ENCODE results near the gene HAO1.

The HAO1 gene

GRCh38 chr20:7859356-7859802 is 80.9 kb downstream of the HAO1 start:
- TF ChIP-seq, protein P1, sequence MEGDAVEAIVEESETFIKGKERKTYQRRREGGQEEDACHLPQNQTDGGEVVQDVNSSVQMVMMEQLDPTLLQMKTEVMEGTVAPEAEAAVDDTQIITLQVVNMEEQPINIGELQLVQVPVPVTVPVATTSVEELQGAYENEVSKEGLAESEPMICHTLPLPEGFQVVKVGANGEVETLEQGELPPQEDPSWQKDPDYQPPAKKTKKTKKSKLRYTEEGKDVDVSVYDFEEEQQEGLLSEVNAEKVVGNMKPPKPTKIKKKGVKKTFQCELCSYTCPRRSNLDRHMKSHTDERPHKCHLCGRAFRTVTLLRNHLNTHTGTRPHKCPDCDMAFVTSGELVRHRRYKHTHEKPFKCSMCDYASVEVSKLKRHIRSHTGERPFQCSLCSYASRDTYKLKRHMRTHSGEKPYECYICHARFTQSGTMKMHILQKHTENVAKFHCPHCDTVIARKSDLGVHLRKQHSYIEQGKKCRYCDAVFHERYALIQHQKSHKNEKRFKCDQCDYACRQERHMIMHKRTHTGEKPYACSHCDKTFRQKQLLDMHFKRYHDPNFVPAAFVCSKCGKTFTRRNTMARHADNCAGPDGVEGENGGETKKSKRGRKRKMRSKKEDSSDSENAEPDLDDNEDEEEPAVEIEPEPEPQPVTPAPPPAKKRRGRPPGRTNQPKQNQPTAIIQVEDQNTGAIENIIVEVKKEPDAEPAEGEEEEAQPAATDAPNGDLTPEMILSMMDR (IDR thresholded peaks at IDR 0.05; ENCODE audit: low read depth, low read length): peak; percentile 40; the same call in 1 of the 2 replicates
- H3K4me3 ChIP-seq (ENCODE audit: low read depth, low read length): no peak overlapping the region

DNA sequence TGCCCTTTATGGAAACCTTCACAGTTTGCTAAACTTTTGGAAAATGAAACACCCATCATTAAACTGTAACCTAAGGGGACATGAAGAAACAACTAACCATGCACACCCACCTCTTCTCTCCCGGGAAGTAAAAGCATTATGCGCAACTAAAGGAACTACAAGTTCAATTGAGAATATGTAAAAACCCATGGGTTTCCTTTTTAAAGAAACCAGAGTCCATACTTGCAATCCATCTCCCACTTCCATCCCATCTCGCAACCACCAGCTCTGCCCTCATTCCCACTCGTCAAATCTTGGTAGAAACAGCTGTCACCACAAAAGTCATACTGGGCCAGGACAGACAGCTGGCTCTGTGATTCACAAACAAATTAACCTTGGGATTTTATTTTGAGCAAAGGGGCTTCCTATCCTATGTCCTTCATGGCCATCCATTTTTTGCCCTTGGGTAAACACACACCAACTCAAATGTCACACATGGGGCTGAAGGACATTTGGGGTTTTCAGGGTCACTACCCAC is 81.5 kb downstream of the HAO1 start:
- TF ChIP-seq, protein P1 (IDR thresholded peaks at IDR 0.05; ENCODE audit: low read depth, low read length): no peak
- H3K4me3 ChIP-seq (ENCODE audit: low read depth, low read length): no peak overlapping the region

GRCh38 chr20:7856756-7857155 is 83.5 kb downstream of the HAO1 start:
- no peak overlapping the region for H3K4me3 ChIP-seq (ENCODE audit: low read depth, low read length)
- TF ChIP-seq, protein P1 (IDR thresholded peaks at IDR 0.05; ENCODE audit: low read depth, low read length): no peak

DNA sequence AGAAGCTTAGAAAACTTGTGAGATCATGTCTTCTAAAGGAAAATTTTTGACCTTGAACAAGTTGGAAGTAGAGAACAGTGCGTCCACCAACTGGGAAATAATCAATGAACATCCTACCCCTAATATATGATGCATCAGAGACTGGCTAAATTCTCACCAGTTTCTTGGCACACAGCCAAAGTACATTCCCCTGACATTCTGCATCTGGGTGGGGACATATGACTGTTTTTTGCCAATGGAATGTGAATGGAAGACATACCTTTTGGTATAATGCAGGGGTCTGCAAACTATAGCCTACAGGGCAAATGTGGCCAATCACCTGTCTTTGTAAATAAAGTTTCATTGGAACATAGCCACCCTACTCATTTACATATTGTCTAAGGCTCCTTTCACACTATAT is 84.7 kb downstream of the HAO1 start:
- H3K4me3 ChIP-seq (ENCODE audit: low read depth, low read length): no peak overlapping the region
- TF ChIP-seq, protein P1 (IDR thresholded peaks at IDR 0.05; ENCODE audit: low read depth, low read length): no peak

DNA sequence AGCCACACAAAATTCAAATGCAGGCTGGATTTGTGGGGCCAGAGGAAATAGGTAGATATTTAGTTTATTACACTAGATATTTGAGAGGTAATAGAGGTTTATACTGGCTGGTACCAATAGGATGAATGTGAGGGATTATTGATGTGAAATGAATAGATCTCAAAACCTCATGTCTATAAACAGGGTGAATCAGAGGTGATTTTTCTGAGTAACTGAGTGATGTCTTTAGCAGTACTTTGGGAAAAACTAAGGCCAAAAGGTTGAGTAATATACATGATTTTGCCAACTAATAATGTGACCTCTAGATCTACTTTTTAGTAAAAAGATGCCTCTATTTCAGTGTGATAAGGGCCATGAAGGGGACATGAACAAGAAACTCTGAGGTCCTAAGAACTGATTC is 86.8 kb downstream of the HAO1 start:
- no peak overlapping the region for H3K4me3 ChIP-seq (ENCODE audit: low read depth, low read length)
- TF ChIP-seq, protein P1 (IDR thresholded peaks at IDR 0.05; ENCODE audit: low read depth, low read length): no peak

- TF ChIP-seq, protein P1 (IDR thresholded peaks at IDR 0.05; ENCODE audit: low read depth, low read length): no peak
- no peak overlapping the region for H3K4me3 ChIP-seq (ENCODE audit: low read depth, low read length)
These were observed 89.3 kb downstream of the HAO1 start for GRCh38 chr20:7850775-7851490.

DNA sequence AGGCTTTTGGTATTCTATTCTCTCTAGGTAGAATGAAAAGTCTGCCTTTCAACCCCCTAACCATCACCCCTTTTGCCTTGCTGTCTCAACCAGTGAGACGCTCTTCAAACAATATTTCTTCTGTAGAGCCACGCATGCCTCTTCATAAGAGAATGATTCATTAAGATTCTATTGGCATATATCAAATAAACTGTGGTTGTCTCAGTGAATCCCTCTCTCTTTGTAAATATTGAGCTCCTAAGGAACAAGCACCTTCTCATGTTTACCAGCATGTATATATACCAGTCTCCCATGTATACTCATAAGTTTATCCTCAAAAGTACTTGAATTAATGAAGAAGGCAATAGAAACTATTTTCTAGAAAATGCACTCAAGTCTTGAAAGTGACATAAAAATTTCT is 90.6 kb downstream of the HAO1 start:
- H3K4me3 ChIP-seq (ENCODE audit: low read depth, low read length): no peak overlapping the region
- TF ChIP-seq, protein P1 (IDR thresholded peaks at IDR 0.05; ENCODE audit: low read depth, low read length): no peak
